PFSK-1 (cell line): ENCODE results near the gene PROK1.

ENCODE experiments used
- FOXP2 ChIP-seq: optimal IDR thresholded peaks from 2 replicates; pipeline ENCODE3; 2011; ENCODE audit warnings: borderline replicate concordance, control low read depth, inconsistent platforms; ENCODE audit not compliant: insufficient read depth; ENCODE audit errors: extremely low read length, extremely low read depth
- POLR2AphosphoS5 ChIP-seq: IDR thresholded peaks from 2 replicates; pipeline ENCODE4 v1.6.1; 2012; ENCODE audit warnings: low read depth, mild to moderate bottlenecking, control low read depth, low read length, moderate library complexity
- REST ChIP-seq, 2 experiments: IDR thresholded peaks; 2 replicates each; pipeline versions ENCODE4 v1.6.1 to v1.8.0; 2011 to 2012; ENCODE audit warnings: low read depth in 2 of 2, low read length in 2 of 2, control low read depth in 1 of 2, inconsistent platforms in 1 of 2, mild to moderate bottlenecking in 1 of 2, moderate library complexity in 1 of 2; ENCODE audit not compliant: insufficient read depth in 1 of 2
- SIN3A ChIP-seq: IDR thresholded peaks from 2 replicates; pipeline ENCODE4 v1.6.1; 2012; ENCODE audit warnings: mild to moderate bottlenecking, low read length, moderate library complexity, borderline replicate concordance; ENCODE audit not compliant: insufficient read depth

- TF ChIP-seq POLR2AphosphoS5 (no peak), REST (IDR thresholded peaks at IDR 0.05; ENCODE audit: insufficient read depth in 1 of 2, low read depth in 2 of 2, low read length in 2 of 2) (no peak), FOXP2 (no peak), SIN3A (no peak)
Measured at GRCh38 chr1:110474444-110474843, 23.5 kb downstream of the PROK1 start.
